DND-41 (cell line): Measurements from ENCODE around the gene SPTLC2.

Source experiments
- ATAC-seq: fragments of 200-7000 bp; cut with Tn5 transposase; 3 replicates; pipeline ENCODE4 v1.9.1; 2021; ENCODE audit warnings: low read depth; ENCODE audit not compliant: insufficient read depth
- DNase-seq: peaks from one replicate; pipeline ENCODE4 v3.0.0-alpha.2; 2020
- H2AFZ ChIP-seq: 2 replicates; pipeline ENCODE4 v1.6.0; 2012; ENCODE audit warnings: low read depth, low read length
- H3K27ac ChIP-seq: 2 replicates; pipeline ENCODE4 v1.5.1; 2012; ENCODE audit warnings: low read length, inconsistent platforms
- H3K27me3 ChIP-seq: fragments of 200-600 bp; sonication (generic); 2 replicates; pipeline ENCODE4 v1.6.0; 2012; ENCODE audit warnings: low read length, mild to moderate bottlenecking, inconsistent platforms; ENCODE audit not compliant: insufficient read depth, poor library complexity
- H3K36me3 ChIP-seq: 2 replicates; pipeline ENCODE4 v1.5.1; 2012; ENCODE audit warnings: low read length, inconsistent platforms; ENCODE audit not compliant: insufficient read depth
- H3K4me1 ChIP-seq: 2 replicates; pipeline ENCODE4 v1.5.1; 2012; ENCODE audit warnings: mild to moderate bottlenecking, low read length; ENCODE audit not compliant: insufficient read depth
- H3K4me2 ChIP-seq: 2 replicates; pipeline ENCODE4 v1.6.0; 2012; ENCODE audit warnings: mild to moderate bottlenecking, moderate library complexity, low read length, inconsistent platforms; ENCODE audit not compliant: insufficient read depth
- H3K4me3 ChIP-seq, 2 experiments: fragments of 200-600 bp in 1 of 2; shearing (Covaris generic) in 1 of 2; 2 replicates each; pipeline ENCODE4 v1.5.1; 2012 to 2016; ENCODE audit warnings: inconsistent platforms in 2 of 2, low read length in 2 of 2, mild to moderate bottlenecking in 2 of 2, low read depth in 1 of 2, moderate library complexity in 1 of 2
- H3K79me2 ChIP-seq: 2 replicates; pipeline ENCODE4 v1.6.0; 2012; ENCODE audit warnings: low read length, inconsistent platforms; ENCODE audit not compliant: insufficient read depth
- H3K9ac ChIP-seq: 2 replicates; pipeline ENCODE4 v1.6.0; 2012; ENCODE audit warnings: low read depth, mild to moderate bottlenecking, inconsistent platforms, low read length, moderate library complexity
- H3K9me3 ChIP-seq: 2 replicates; pipeline ENCODE4 v1.5.1; 2012; ENCODE audit warnings: low read length, moderate library complexity, mild to moderate bottlenecking, inconsistent platforms; ENCODE audit not compliant: insufficient read depth, severe bottlenecking
- H4K20me1 ChIP-seq: 2 replicates; pipeline ENCODE4 v1.6.0; 2012; ENCODE audit warnings: low read length; ENCODE audit not compliant: insufficient read depth
- CTCF ChIP-seq: IDR thresholded peaks from 2 replicates; pipeline ENCODE4 v1.5.1; 2012; ENCODE audit warnings: borderline replicate concordance, low read length, moderate library complexity, mild to moderate bottlenecking; ENCODE audit not compliant: poor library complexity, severe bottlenecking; ENCODE audit errors: extremely low read depth
- EZH2 ChIP-seq: IDR thresholded peaks from 3 replicates; pipeline ENCODE4 v1.6.1; 2012; ENCODE audit warnings: borderline replicate concordance, low read depth, mild to moderate bottlenecking, moderate library complexity, low read length, inconsistent platforms; ENCODE audit not compliant: severe bottlenecking

The SPTLC2 gene

GRCh38 chr14:77603031-77603430 lies 13.4 kb downstream of the SPTLC2 start:
- Histone ChIP-seq H3K27me3 (no peaks in the 10 kb centered on the region), H3K36me3 (no peaks in the 10 kb centered on the region), H3K4me1 (peaks cover 14% of the 10 kb centered on the region), H3K4me3 (no peak overlapping the region), H3K9ac (no peak overlapping the region), H4K20me1 (no peaks in the 10 kb centered on the region; the same call in 1 of the 2 replicates), H3K4me2 (no peak overlapping the region), H3K79me2 (peaks cover 70% of the 10 kb centered on the region), H3K27ac (no peak overlapping the region), H2AFZ (no peak overlapping the region), H3K9me3 (no peaks in the 10 kb centered on the region)
- TF ChIP-seq EZH2 (no peak), CTCF (no peak)
- no peak for ATAC-seq
- no peak for DNase-seq

GRCh38 chr14:77601846-77602619 lies 14.4 kb downstream of the SPTLC2 start:
- Histone ChIP-seq H3K4me3 (no peak overlapping the region), H4K20me1 (no peaks in the 10 kb centered on the region), H3K27ac (no peak overlapping the region), H3K9me3 (no peaks in the 10 kb centered on the region), H3K4me1 (peaks cover 14% of the 10 kb centered on the region), H3K4me2 (no peak overlapping the region), H3K36me3 (no peaks in the 10 kb centered on the region), H3K79me2 (peaks cover 65% of the 10 kb centered on the region), H3K27me3 (no peaks in the 10 kb centered on the region), H2AFZ (no peak overlapping the region), H3K9ac (no peak overlapping the region)
- ATAC-seq (no peak), DNase-seq (no peak)
- TF ChIP-seq EZH2 (no peak), CTCF (no peak)

- H2AFZ ChIP-seq: no peak overlapping the region
- ATAC-seq (no peak), DNase-seq (no peak)
- H3K27me3 ChIP-seq: no peaks in the 10 kb centered on the region
- no peak overlapping the region for H3K4me2 ChIP-seq
- H3K36me3 ChIP-seq: peaks cover 14% of the 10 kb centered on the region; the same call in 1 of the 2 replicates
- peaks cover 14% of the 10 kb centered on the region for H3K4me1 ChIP-seq
- TF ChIP-seq EZH2 (no peak), CTCF (no peak)
- no peaks in the 10 kb centered on the region for H3K9me3 ChIP-seq
- peaks cover 46% of the 10 kb centered on the region for H3K79me2 ChIP-seq
- no peak overlapping the region for H3K4me3 ChIP-seq
- H4K20me1 ChIP-seq: no peaks in the 10 kb centered on the region
- no peak overlapping the region for H3K9ac ChIP-seq
- no peak overlapping the region for H3K27ac ChIP-seq
Observed at GRCh38 chr14:77599889-77600288, 16.5 kb downstream of the SPTLC2 start.
